Muscle of leg (tissue), 11 donors: ENCODE measurements around the gene GRK2. TPM values are rescaled to one million over a fixed set of nuclear protein-coding genes. Genes with fewer than 3 reads are reported as not detected.

Source experiments
- DNase-seq: peaks from one replicate; pipeline ENCODE4 v3.0.0; 2013
- H3K27ac ChIP-seq: one replicate; pipeline ENCODE4 v1.5.1; 2013; ENCODE audit warnings: mild to moderate bottlenecking, low read length, control low read depth
- H3K27me3 ChIP-seq: one replicate; pipeline ENCODE4 v1.6.1; 2013; ENCODE audit warnings: low read length; ENCODE audit not compliant: control insufficient read depth, insufficient read depth
- H3K36me3 ChIP-seq: one replicate; pipeline ENCODE4 v1.6.1; 2013; ENCODE audit warnings: low read length; ENCODE audit not compliant: control insufficient read depth, insufficient read depth
- H3K4me1 ChIP-seq: one replicate; pipeline ENCODE4 v1.6.1; 2013; ENCODE audit warnings: low read length; ENCODE audit not compliant: control insufficient read depth, insufficient read depth
- H3K4me3 ChIP-seq: one replicate; pipeline ENCODE4 v1.5.1; 2013; ENCODE audit warnings: low read length, control low read depth
- H3K9me3 ChIP-seq: replicated peaks from 2 replicates; pipeline ENCODE4 v1.6.1; 2013; ENCODE audit warnings: low read depth, low read length; ENCODE audit not compliant: control insufficient read depth
- WGBS: methylation state at CpG from one replicate; pipeline ENCODE4 v1.1.5; 2013; ENCODE audit warnings: missing lambda C conversion rate; ENCODE audit not compliant: insufficient coverage; 5-methylcytosine and 5-hydroxymethylcytosine counted together
- polyA plus RNA-seq, 8 donors: library from polyadenylated mRNA; unstranded; fragments of 120-200 nt; gene quantifications; one replicate each; pipeline versions ENCODE4 v1.2.1 to v1.2.3, GENCODE V29; 2013; ENCODE audit warnings: inconsistent platforms in 1 of 8, low replicate concordance in 1 of 8; ENCODE audit not compliant: insufficient read length in 8 of 8, insufficient read depth in 1 of 8
- total RNA-seq: library from RNA; stranded (reverse); fragments of 120-200 nt; gene quantifications from one replicate; pipeline ENCODE4 v1.2.4, GENCODE V29; 2013

The GRK2 gene
- total and polyA plus RNA-seq, 9 donors = 31.7 to 62.9 (median 58.3) TPM

- Histone ChIP-seq H3K9me3 (no peaks in the 10 kb centered on the region), H3K36me3 (no peaks in the 10 kb centered on the region), H3K27ac (no peak overlapping the region), H3K4me1 (no peaks in the 10 kb centered on the region), H3K27me3 (no peaks in the 10 kb centered on the region), H3K4me3 (no peak overlapping the region)
- no peak for DNase-seq
- WGBS = 81% methylated on average over 5 of the region's 6 CpGs
Observed at GRCh38 chr11:67332081-67332691, 65.9 kb downstream of the GRK2 start.

Other genes with a start within 250 kb of the GRK2 start
- gene SYT12, start 243.3 kb upstream of the GRK2 start, total RNA-seq = not detected
- under 1 TPM; 0.05 to 0.30 (median 0.07) TPM for gene SYT12, start 243.3 kb upstream of the GRK2 start, polyA plus RNA-seq
- gene RHOD, start 209.6 kb upstream of the GRK2 start, total RNA-seq = 14.2 TPM
- gene RHOD, start 209.6 kb upstream of the GRK2 start, polyA plus RNA-seq = 10 to 100 TPM; 13.2 to 20.9 (median 17.5) TPM
- gene KDM2A, start 147.2 kb upstream of the GRK2 start, total RNA-seq = 32.1 TPM
- gene KDM2A, start 147.2 kb upstream of the GRK2 start, polyA plus RNA-seq = 10 to 100 TPM; 42.4 to 65.0 (median 54.2) TPM
- gene ANKRD13D, start 22.8 kb downstream of the GRK2 start, total RNA-seq = 19.8 TPM
- gene ANKRD13D, start 22.8 kb downstream of the GRK2 start, polyA plus RNA-seq = 10 to 100 TPM; 16.2 to 35.5 (median 30.7) TPM
- gene SSH3, start 37.1 kb downstream of the GRK2 start, total RNA-seq = 9.7 TPM
- gene SSH3, start 37.1 kb downstream of the GRK2 start, polyA plus RNA-seq = 10 to 100 TPM; 13.6 to 20.5 (median 16.7) TPM
- 33.6 TPM for gene POLD4, start 87.1 kb downstream of the GRK2 start, total RNA-seq
- gene POLD4, start 87.1 kb downstream of the GRK2 start, polyA plus RNA-seq = 10 to 100 TPM; 24.6 to 53.6 (median 32.1) TPM
- 2.0 TPM for gene CLCF1, start 107.1 kb downstream of the GRK2 start, total RNA-seq
- gene CLCF1, start 107.1 kb downstream of the GRK2 start, polyA plus RNA-seq = 1 to 10 TPM; 2.8 to 4.8 (median 4.0) TPM
- 7.9 TPM for gene RAD9A, start 125.5 kb downstream of the GRK2 start, total RNA-seq
- 10 to 100 TPM in 5 of 8 donors, 1 to 10 TPM in 3; 6.9 to 14.2 (median 11.1) TPM for gene RAD9A, start 125.5 kb downstream of the GRK2 start, polyA plus RNA-seq
- gene PPP1CA, start 135.4 kb downstream of the GRK2 start, total RNA-seq = 130 TPM
- gene PPP1CA, start 135.4 kb downstream of the GRK2 start, polyA plus RNA-seq = 100 to 1,000 TPM; 127 to 150 (median 142) TPM
- gene TBC1D10C, start 137.6 kb downstream of the GRK2 start, total RNA-seq = 0.49 TPM
- gene TBC1D10C, start 137.6 kb downstream of the GRK2 start, polyA plus RNA-seq = 1 to 10 TPM; 1.4 to 7.2 (median 5.5) TPM
- 29.2 TPM for gene CARNS1, start 149.2 kb downstream of the GRK2 start, total RNA-seq
- 10 to 100 TPM; 30.6 to 80.7 (median 61.0) TPM for gene CARNS1, start 149.2 kb downstream of the GRK2 start, polyA plus RNA-seq
- gene RPS6KB2, start 162.0 kb downstream of the GRK2 start, total RNA-seq = 27.9 TPM
- gene RPS6KB2, start 162.0 kb downstream of the GRK2 start, polyA plus RNA-seq = 10 to 100 TPM; 33.9 to 45.5 (median 39.2) TPM
- gene PTPRCAP, start 171.2 kb downstream of the GRK2 start, total RNA-seq = 0.84 TPM
- gene PTPRCAP, start 171.2 kb downstream of the GRK2 start, polyA plus RNA-seq = 1 to 10 TPM; 1.0 to 1.5 (median 1.3) TPM
- gene CORO1B, start 177.0 kb downstream of the GRK2 start, total RNA-seq = 28.8 TPM
- gene CORO1B, start 177.0 kb downstream of the GRK2 start, polyA plus RNA-seq = 10 to 100 TPM; 24.2 to 42.4 (median 33.4) TPM
- not detected for gene GPR152, start 186.3 kb downstream of the GRK2 start, total RNA-seq
- gene GPR152, start 186.3 kb downstream of the GRK2 start, polyA plus RNA-seq = not detected
- 0.66 TPM for gene CABP4, start 188.9 kb downstream of the GRK2 start, total RNA-seq
- gene CABP4, start 188.9 kb downstream of the GRK2 start, polyA plus RNA-seq = 1 to 10 TPM in 2 of 8 donors, under 1 TPM in 6; 0.29 to 1.2 (median 0.73) TPM
- 16.1 TPM for gene TMEM134, start 202.8 kb downstream of the GRK2 start, total RNA-seq
- gene TMEM134, start 202.8 kb downstream of the GRK2 start, polyA plus RNA-seq = 10 to 100 TPM; 42.6 to 71.5 (median 47.2) TPM
- gene AIP, start 216.6 kb downstream of the GRK2 start, total RNA-seq = 59.5 TPM
- 10 to 100 TPM; 41.2 to 60.3 (median 52.1) TPM for gene AIP, start 216.6 kb downstream of the GRK2 start, polyA plus RNA-seq
- 4.9 TPM for gene PITPNM1, start 238.9 kb downstream of the GRK2 start, total RNA-seq
- 10 to 100 TPM in 1 of 8 donors, 1 to 10 TPM in 7; 6.0 to 11.6 (median 8.8) TPM for gene PITPNM1, start 238.9 kb downstream of the GRK2 start, polyA plus RNA-seq
- gene CDK2AP2, start 241.7 kb downstream of the GRK2 start, total RNA-seq = 7.9 TPM
- 10 to 100 TPM; 18.2 to 25.4 (median 19.6) TPM for gene CDK2AP2, start 241.7 kb downstream of the GRK2 start, polyA plus RNA-seq